ENCODE measurements around the gene ZNF593OS. TPM values are rescaled to one million over a fixed set of nuclear protein-coding genes. Genes with fewer than 3 reads are reported as not detected.
A peak's percentile ranks its signal among the peaks of the same experiment; 100 is the strongest.

ZNF593OS gene
- total RNA-seq, 3 donors from 2014 or later, result not detected

- no peak for TF ChIP-seq POLR2A (IDR thresholded peaks at IDR 0.05)
- no peak for TF ChIP-seq POLR2AphosphoS5 (IDR thresholded peaks at IDR 0.05)
- TF ChIP-seq CTCF (IDR thresholded peaks at IDR 0.05), result no peak
- H3K27ac ChIP-seq, result peak overlapping the region in 1 of 2 donors; percentile 73
- DNase-seq (ENCODE audit: low spot score in 2 of 2), result no peak
- intact Hi-C loops (cut with DNase I; ENCODE audit: low total_unique reads), result loop anchor here (10.0 kb wide), 1 partner anchor 52 kb away; no protein-coding TSS in a partner anchor
- H3K9me3 ChIP-seq, result no peaks in the 10 kb centered on the region
- peak overlapping the region; percentile 15 to 47 (median 24) for H3K4me3 ChIP-seq
- H3K36me3 ChIP-seq, result no peaks in the 10 kb centered on the region
- peaks cover 0 to 19% of the 10 kb centered on the region in 2 donors for H3K27me3 ChIP-seq
- no peaks in the 10 kb centered on the region for H3K4me1 ChIP-seq
Measured at GRCh38 chr1:26156285-26157038, 15.2 kb downstream of the ZNF593OS start.

GRCh38 chr1:26155370-26156284 lies 16.0 kb downstream of the ZNF593OS start:
- no peaks in the 10 kb centered on the region for H3K36me3 ChIP-seq
- H3K9me3 ChIP-seq, result no peaks in the 10 kb centered on the region
- peak overlapping the region; percentile 15 to 47 (median 24) for H3K4me3 ChIP-seq
- TF ChIP-seq CTCF (IDR thresholded peaks at IDR 0.05), result no peak
- TF ChIP-seq POLR2AphosphoS5 (IDR thresholded peaks at IDR 0.05), result no peak
- TF ChIP-seq POLR2A (IDR thresholded peaks at IDR 0.05), result no peak
- no peak for DNase-seq (ENCODE audit: low spot score in 2 of 2)
- peak overlapping the region in 1 of 2 donors; percentile 73 for H3K27ac ChIP-seq
- H3K27me3 ChIP-seq, result peaks cover 0 to 18% of the 10 kb centered on the region in 2 donors
- intact Hi-C loops (cut with DNase I; ENCODE audit: low total_unique reads), result loop anchor here (10.0 kb wide), 1 partner anchor 51 kb away; no protein-coding TSS in a partner anchor
- H3K4me1 ChIP-seq, result no peaks in the 10 kb centered on the region

- TF ChIP-seq CTCF (IDR thresholded peaks at IDR 0.05) (no peak), POLR2AphosphoS5 (IDR thresholded peaks at IDR 0.05) (no peak), POLR2A (IDR thresholded peaks at IDR 0.05) (no peak)
- no peaks in the 10 kb centered on the region for H3K36me3 ChIP-seq
- no peak overlapping the region for H3K4me3 ChIP-seq
- DNase-seq (ENCODE audit: low spot score in 2 of 2), result no peak
- H3K27ac ChIP-seq, result no peak overlapping the region
- H3K4me1 ChIP-seq, result no peaks in the 10 kb centered on the region
- intact Hi-C loops (cut with DNase I; ENCODE audit: low total_unique reads), result loop anchor here (10.0 kb wide), 1 partner anchor 50 kb away; no protein-coding TSS in a partner anchor
- peaks cover 0 to 14% of the 10 kb centered on the region in 2 donors for H3K27me3 ChIP-seq
- H3K9me3 ChIP-seq, result no peaks in the 10 kb centered on the region
Measured at GRCh38 chr1:26154750-26155149, 16.9 kb downstream of the ZNF593OS start.

GRCh38 chr1:26153966-26154532 lies 17.6 kb downstream of the ZNF593OS start:
- Histone ChIP-seq H3K4me1 (no peaks in the 10 kb centered on the region), H3K27me3 (peaks cover 0 to 14% of the 10 kb centered on the region in 2 donors), H3K27ac (no peak overlapping the region), H3K36me3 (no peaks in the 10 kb centered on the region), H3K4me3 (no peak overlapping the region), H3K9me3 (no peaks in the 10 kb centered on the region)
- DNase-seq (ENCODE audit: low spot score in 2 of 2), result peak in 1 of 2 donors; percentile 30
- TF ChIP-seq CTCF (IDR thresholded peaks at IDR 0.05) (no peak), POLR2A (IDR thresholded peaks at IDR 0.05) (no peak), POLR2AphosphoS5 (IDR thresholded peaks at IDR 0.05) (no peak)
- intact Hi-C loops (cut with DNase I; ENCODE audit: low total_unique reads), result loop anchor here (10.0 kb wide), 1 partner anchor 49 kb away; no protein-coding TSS in a partner anchor

All from breast epithelium (tissue), 4 donors.